Measurements from ENCODE around the gene SEMA7A.
"Not testable (repeated sequence)": the region's sequence is repeated elsewhere in the genome, so short reads cannot be mapped to it uniquely, and the experiment has no call there.

Gene SEMA7A

GRCh38 chr15:74433592-74434262, at the start of gene SEMA7A:
Gene SEMA7A (minus strand): TSS chr15:74433958. CDS start chr15:74433918, 40 bp downstream.
- DNase-seq, result peak; percentile 81 to 86

GRCh38 chr15:74482661-74483060, 48.9 kb upstream of the SEMA7A start:
- no peak for DNase-seq

GRCh38 chr15:74480364-74480763, 46.6 kb upstream of the SEMA7A start:
- DNase-seq, result not testable (repeated sequence)

- DNase-seq, result not testable (repeated sequence)
These were observed 37.9 kb upstream of the SEMA7A start for GRCh38 chr15:74471621-74472020.

GRCh38 chr15:74470631-74471395, 37.1 kb upstream of the SEMA7A start:
- no peak for DNase-seq

GRCh38 chr15:74468341-74469032, 34.7 kb upstream of the SEMA7A start:
- DNase-seq, result no peak

- DNase-seq, result no peak
These were observed 32.8 kb upstream of the SEMA7A start for GRCh38 chr15:74466570-74466969.

- no peak for DNase-seq
These were observed 31.1 kb upstream of the SEMA7A start for GRCh38 chr15:74464897-74465296.

- no peak for DNase-seq
These were observed 30.5 kb upstream of the SEMA7A start for GRCh38 chr15:74464216-74464615.

GRCh38 chr15:74463634-74464033, 29.9 kb upstream of the SEMA7A start:
- no peak for DNase-seq

GRCh38 chr15:74461847-74462511, 28.2 kb upstream of the SEMA7A start:
- DNase-seq, result no peak

GRCh38 chr15:74460871-74461846, 27.4 kb upstream of the SEMA7A start, which contains the start of gene UBL7:
Gene UBL7 (minus strand): TSS chr15:74461160. CDS start chr15:74458867, 2,293 bp downstream.
- peak; percentile 98 to 99 for DNase-seq

- no peak for DNase-seq
These were observed 26.5 kb upstream of the SEMA7A start for GRCh38 chr15:74460298-74460697.

GRCh38 chr15:74459798-74460197, 26.0 kb upstream of the SEMA7A start:
- not testable (repeated sequence) for DNase-seq

GRCh38 chr15:74458473-74458872, 24.7 kb upstream of the SEMA7A start:
- no peak for DNase-seq

GRCh38 chr15:74457036-74457435, 23.3 kb upstream of the SEMA7A start:
- not testable (repeated sequence) for DNase-seq

GRCh38 chr15:74454764-74455500, 21.2 kb upstream of the SEMA7A start:
- DNase-seq, result no peak

GRCh38 chr15:74453925-74454763, 20.4 kb upstream of the SEMA7A start:
- no peak for DNase-seq

GRCh38 chr15:74451861-74452835, 18.4 kb upstream of the SEMA7A start:
- no peak for DNase-seq

Measured in stimulated activated CD4-positive, alpha-beta T cell treated with anti-CD3 and anti-CD28 coated beads, Interleukin-2, amount 100 ng/mL, for 24 hours (primary cell).